ENCODE data around the gene RAX. TPM values are rescaled to one million over a fixed set of nuclear protein-coding genes. Genes with fewer than 3 reads are reported as not detected.
"Not testable (repeated sequence)": the region's sequence is repeated elsewhere in the genome, so short reads cannot be mapped to it uniquely, and the experiment has no call there.

The RAX gene
- total and polyA plus RNA-seq, 8 donors, result not detected

- intact Hi-C loops (cut with DNase I), result no loop called here
- Histone ChIP-seq H3K4me1 (peaks cover 0 to 9% (median 0%) of the 10 kb centered on the region in 3 donors), H3K27ac (no peak overlapping the region), H3K4me3 (no peak overlapping the region), H3K36me3 (no peaks in the 10 kb centered on the region), H3K27me3 (peaks cover 0 to 48% (median 4%) of the 10 kb centered on the region in 4 donors), H3K9me3 (no peaks in the 10 kb centered on the region)
- ATAC-seq (no peak), DNase-seq (peak in 1 of 6 donors; percentile 33), FAIRE-seq (no peak)
- no peak for TF ChIP-seq CTCF (IDR thresholded peaks at IDR 0.05)
- 6 to 8% methylated on average over 17 of the region's 17 CpGs for WGBS, 2 donors
These were observed 9.1 kb downstream of the RAX start for GRCh38 chr18:59264121-59264571.

- DNase-seq, result peak in 1 of 6 donors; percentile 50
- Histone ChIP-seq H3K27me3 (peaks cover 0 to 46% (median 4%) of the 10 kb centered on the region in 4 donors), H3K27ac (no peak overlapping the region), H3K9me3 (no peaks in the 10 kb centered on the region), H3K36me3 (no peaks in the 10 kb centered on the region), H3K4me1 (peaks cover 0 to 6% (median 0%) of the 10 kb centered on the region in 3 donors), H3K4me3 (no peak overlapping the region)
- no peak for TF ChIP-seq CTCF (IDR thresholded peaks at IDR 0.05)
- 7 to 11% methylated on average over 16 of the region's 16 CpGs for WGBS, 2 donors
- intact Hi-C loops (cut with DNase I), result no loop called here
- FAIRE-seq, result no peak
- ATAC-seq, result no peak
These were observed 9.6 kb downstream of the RAX start for GRCh38 chr18:59263661-59264060.

DNA sequence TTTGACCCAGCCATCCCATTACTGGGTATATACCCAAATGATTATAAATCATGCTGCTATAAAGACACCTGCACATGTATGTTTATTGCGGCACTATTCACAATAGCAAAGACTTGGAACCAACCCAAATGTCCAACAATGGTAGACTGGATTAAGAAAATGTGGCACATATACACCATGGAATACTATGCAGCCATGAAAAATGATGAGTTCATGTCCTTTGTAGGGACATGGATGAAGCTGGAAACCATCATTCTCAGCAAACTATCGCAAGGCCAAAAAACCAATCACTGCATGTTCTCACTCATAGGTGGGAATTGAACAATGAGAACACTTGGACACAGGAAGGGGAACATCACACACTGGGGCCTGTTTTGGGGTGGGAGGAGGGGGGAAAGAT lies 11.0 kb downstream of the RAX start:
- H3K27me3 ChIP-seq, result peaks cover 0 to 35% (median 4%) of the 10 kb centered on the region in 4 donors
- ATAC-seq, result not testable (repeated sequence)

GRCh38 chr18:59261842-59262241 lies 11.4 kb downstream of the RAX start:
- peaks cover 0 to 35% (median 4%) of the 10 kb centered on the region in 4 donors for H3K27me3 ChIP-seq
- H3K27ac ChIP-seq; FAIRE-seq; ATAC-seq; H3K4me3 ChIP-seq; intact Hi-C loops (cut with DNase I); H3K9me3 ChIP-seq; H3K36me3 ChIP-seq; H3K4me1 ChIP-seq; DNase-seq: not testable (repeated sequence)
- 58 to 85% methylated on average over 3 of the region's 3 CpGs for WGBS, 2 donors

More for the DNA sequence above, 11.0 kb downstream of the RAX start:
- H3K4me3 ChIP-seq; DNase-seq; intact Hi-C loops (cut with DNase I); H3K9me3 ChIP-seq; H3K36me3 ChIP-seq; FAIRE-seq; H3K4me1 ChIP-seq; H3K27ac ChIP-seq: not testable (repeated sequence)
- WGBS, 2 donors, result 89 to 92% methylated on average over 1 to 2 of the region's 2 CpGs

DNA sequence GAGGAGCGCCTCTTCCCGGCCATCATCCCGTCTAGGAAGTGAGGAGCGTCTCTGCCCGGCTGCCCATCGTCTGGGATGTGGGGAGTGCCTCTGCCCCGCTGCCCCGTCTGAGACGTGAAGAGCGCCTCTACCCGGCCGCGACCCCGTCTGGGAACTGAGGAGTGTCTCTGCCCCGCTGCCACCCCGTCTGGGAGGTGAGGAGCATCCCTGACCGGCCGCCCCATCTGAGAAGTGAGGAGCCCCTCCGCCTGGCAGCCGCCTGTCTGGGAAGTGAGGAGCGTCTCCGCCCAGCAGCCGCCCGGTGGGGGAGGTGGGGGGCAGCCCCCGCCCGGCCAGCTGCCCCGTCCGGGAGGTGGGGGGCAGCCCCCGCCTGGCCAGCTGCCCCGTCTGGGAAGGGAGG lies 17.8 kb downstream of the RAX start:
- FAIRE-seq; H3K36me3 ChIP-seq; H3K4me3 ChIP-seq; H3K27me3 ChIP-seq; intact Hi-C loops (cut with DNase I); ATAC-seq; H3K4me1 ChIP-seq; H3K9me3 ChIP-seq; H3K27ac ChIP-seq: not testable (repeated sequence)
- peak in 1 of 6 donors; percentile 51 for DNase-seq
- WGBS, 2 donors, result 72 to 92% methylated on average over 28 to 30 of the region's 30 CpGs

GRCh38 chr18:59249199-59249774 lies 24.0 kb downstream of the RAX start:
- no peaks in the 10 kb centered on the region for H3K9me3 ChIP-seq
- H3K4me1 ChIP-seq, result no peaks in the 10 kb centered on the region
- ATAC-seq (peak; percentile 77 to 94 (median 90)), FAIRE-seq (peak; percentile 5), DNase-seq (peak in 2 of 6 donors; percentile 53 to 68)
- intact Hi-C loops (cut with DNase I), result no loop called here
- H3K4me3 ChIP-seq, result no peak overlapping the region
- H3K36me3 ChIP-seq, result no peaks in the 10 kb centered on the region
- peak; percentile 31 to 73 (median 50) for TF ChIP-seq CTCF (IDR thresholded peaks at IDR 0.05)
- H3K27me3 ChIP-seq, result peaks cover 0 to 4% (median 0%) of the 10 kb centered on the region in 4 donors
- H3K27ac ChIP-seq, result no peak overlapping the region
- WGBS, 2 donors, result 17 to 19% methylated on average over 5 of the region's 5 CpGs
